Thyroid gland (tissue), 4 donors: ENCODE results near the gene CREG2. TPM values are rescaled to one million over a fixed set of nuclear protein-coding genes. Genes with fewer than 3 reads are reported as not detected.

ENCODE experiments used
- DNase-seq, 2 donors: peaks; one replicate each; pipeline ENCODE4 v3.0.0-alpha.2; 2019
- H3K27ac ChIP-seq, 3 donors: fragments of 200-600 bp; sonication (generic); 1 replicate in 2 of 3; 2 replicates in 1 of 3; pipeline ENCODE4 v1.5.1; 2016 to 2019; ENCODE audit warnings: mild to moderate bottlenecking in 1 of 3, moderate library complexity in 1 of 3
- H3K27me3 ChIP-seq: fragments of 200-600 bp; sonication (generic); one replicate; pipeline ENCODE4 v1.5.1; 2019
- H3K36me3 ChIP-seq, 2 donors: fragments of 200-600 bp; sonication (generic); one replicate each; pipeline ENCODE4 v1.5.1; 2016 to 2019
- H3K4me1 ChIP-seq, 2 donors: fragments of 200-600 bp; sonication (generic); one replicate each; pipeline ENCODE4 v1.5.1; 2017 to 2019
- H3K4me3 ChIP-seq, 3 donors: fragments of 200-600 bp; sonication (generic); replicated peaks in 1 of 3; 1 replicate in 2 of 3; 2 replicates in 1 of 3; pipeline ENCODE4 v1.5.1; 2016; ENCODE audit warnings: mild to moderate bottlenecking in 1 of 3
- H3K9me3 ChIP-seq: fragments of 200-600 bp; sonication (generic); one replicate; pipeline ENCODE4 v1.5.1; 2017
- POLR2A ChIP-seq, 2 donors: fragments of 450-650 bp; IDR thresholded peaks; one replicate each; pipeline ENCODE4 v1.6.1; 2017; ENCODE audit warnings: antibody characterized with exemption in 2 of 2, mild to moderate bottlenecking in 2 of 2, moderate library complexity in 1 of 2
- WGBS, 2 donors: methylation state at CpG; one replicate each; pipeline ENCODE4 v1.1.5; 2017; 5-methylcytosine and 5-hydroxymethylcytosine counted together
- intact Hi-C: fragments of 100-400 bp; cut with DNase I; formaldehyde crosslinking; loops from one replicate; pipeline ENCODE4 v1.15.1; 2023
- microRNA-seq: library from miRNA; unstranded; fragments of <30 nt; microRNA quantifications from one replicate; pipeline ENCODE4, GENCODE V29; 2016
- small RNA-seq: library from RNA; depleted of rRNA; stranded (forward); fragments of <200 nt; gene quantifications from one replicate; pipeline ENCODE3, GENCODE V24; 2016
- total RNA-seq, 4 donors: library from RNA; depleted of rRNA; stranded (reverse); fragments of >200 nt; gene quantifications; one replicate each; pipeline ENCODE4 v1.2.3, GENCODE V29; 2016
- TF ChIP-seq, protein P1 (sequence below), 6 experiments: fragments of 200-600 bp in 3 of 6; fragments of 450-650 bp in 3 of 6; sonication (generic) in 3 of 6; IDR thresholded peaks; one replicate each; pipeline ENCODE4 v1.5.1; 2016 to 2019; ENCODE audit warnings: antibody characterized with exemption in 6 of 6, mild to moderate bottlenecking in 2 of 6, inconsistent platforms in 1 of 6, moderate library complexity in 1 of 6

The CREG2 gene
- total RNA-seq, 4 donors from 2014 or later, result not detected

DNA sequence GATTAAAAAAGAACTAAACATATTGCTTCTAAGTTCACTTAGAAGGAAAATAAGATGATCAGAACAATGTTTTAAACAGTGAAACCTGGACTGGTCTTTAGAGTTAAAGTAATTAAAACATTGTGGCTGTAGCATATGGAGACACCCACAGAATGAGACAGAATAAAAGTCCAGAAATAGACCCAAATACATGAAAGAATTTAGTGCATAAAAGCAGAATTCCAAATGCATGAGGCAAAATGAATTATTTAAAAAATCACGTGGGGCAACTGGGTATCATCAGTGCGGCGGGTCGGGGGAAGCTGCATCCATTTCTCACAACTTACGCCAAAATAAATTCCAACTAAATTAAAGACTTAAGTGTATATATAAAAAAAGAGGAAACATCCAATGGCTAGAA is 90.9 kb downstream of the CREG2 start:
- Histone ChIP-seq H3K27me3 (no peaks in the 10 kb centered on the region), H3K36me3 (peaks cover 0 to under 1% of the 10 kb centered on the region in 2 donors), H3K4me1 (peaks cover 2 to 17% of the 10 kb centered on the region in 2 donors), H3K9me3 (no peaks in the 10 kb centered on the region), H3K4me3 (no peak overlapping the region), H3K27ac (no peak overlapping the region)
- TF ChIP-seq, protein P1, sequence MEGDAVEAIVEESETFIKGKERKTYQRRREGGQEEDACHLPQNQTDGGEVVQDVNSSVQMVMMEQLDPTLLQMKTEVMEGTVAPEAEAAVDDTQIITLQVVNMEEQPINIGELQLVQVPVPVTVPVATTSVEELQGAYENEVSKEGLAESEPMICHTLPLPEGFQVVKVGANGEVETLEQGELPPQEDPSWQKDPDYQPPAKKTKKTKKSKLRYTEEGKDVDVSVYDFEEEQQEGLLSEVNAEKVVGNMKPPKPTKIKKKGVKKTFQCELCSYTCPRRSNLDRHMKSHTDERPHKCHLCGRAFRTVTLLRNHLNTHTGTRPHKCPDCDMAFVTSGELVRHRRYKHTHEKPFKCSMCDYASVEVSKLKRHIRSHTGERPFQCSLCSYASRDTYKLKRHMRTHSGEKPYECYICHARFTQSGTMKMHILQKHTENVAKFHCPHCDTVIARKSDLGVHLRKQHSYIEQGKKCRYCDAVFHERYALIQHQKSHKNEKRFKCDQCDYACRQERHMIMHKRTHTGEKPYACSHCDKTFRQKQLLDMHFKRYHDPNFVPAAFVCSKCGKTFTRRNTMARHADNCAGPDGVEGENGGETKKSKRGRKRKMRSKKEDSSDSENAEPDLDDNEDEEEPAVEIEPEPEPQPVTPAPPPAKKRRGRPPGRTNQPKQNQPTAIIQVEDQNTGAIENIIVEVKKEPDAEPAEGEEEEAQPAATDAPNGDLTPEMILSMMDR (IDR thresholded peaks at IDR 0.05), result no peak
- no peak for TF ChIP-seq POLR2A (IDR thresholded peaks at IDR 0.05)
- intact Hi-C loops, result no loop called here
- no peak for DNase-seq
- WGBS, 2 donors, result 87 to 89% methylated on average over 5 of the region's 5 CpGs

DNA sequence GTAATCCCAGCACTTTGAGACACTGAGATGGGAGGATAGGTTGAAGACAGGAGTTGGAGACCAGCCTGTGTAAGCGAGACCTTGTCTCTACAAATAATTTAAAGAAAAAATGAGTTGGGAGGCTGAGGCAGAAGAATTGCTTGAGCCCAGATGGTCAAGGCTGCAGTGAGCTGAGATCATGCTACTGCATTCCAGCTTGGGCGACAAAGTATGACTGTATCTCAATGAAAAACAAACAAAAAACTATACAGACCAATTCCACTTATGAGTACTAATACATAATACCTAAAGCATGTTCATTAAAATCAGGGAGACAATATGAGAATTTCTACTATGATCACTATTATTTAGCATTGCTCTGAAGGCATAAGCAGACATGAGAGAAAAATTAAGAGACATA is 91.4 kb downstream of the CREG2 start:
- intact Hi-C loops, result no loop called here
- TF ChIP-seq, protein P1 (IDR thresholded peaks at IDR 0.05), result no peak
- no peak for TF ChIP-seq POLR2A (IDR thresholded peaks at IDR 0.05)
- H3K36me3 ChIP-seq, result peaks cover 0 to 4% of the 10 kb centered on the region in 2 donors
- no peaks in the 10 kb centered on the region for H3K9me3 ChIP-seq
- H3K27ac ChIP-seq, result no peak overlapping the region
- no peaks in the 10 kb centered on the region for H3K27me3 ChIP-seq
- H3K4me1 ChIP-seq, result peaks cover 0 to 16% of the 10 kb centered on the region in 2 donors
- DNase-seq, result no peak
- 92 to 93% methylated on average over 2 of the region's 2 CpGs for WGBS, 2 donors
- H3K4me3 ChIP-seq, result no peak overlapping the region

Small RNAs within 50 kb of the gene (microRNA-seq; reads per million reads assigned to microRNA genes)
- gene MIR5696, result 1.1 reads per million

Small RNAs within 50 kb of the gene (small RNA-seq; reads per million reads assigned to genes)
- not detected for gene MIR5696

Other genes starting within 250 kb of the CREG2 start
- 10 to 100 TPM; 16.4 to 36.8 (median 27.1) TPM for gene TBC1D8, start 236.1 kb downstream of the CREG2 start, total RNA-seq
- 10 to 100 TPM; 27.5 to 41.6 (median 37.4) TPM for gene CNOT11, start 134.6 kb downstream of the CREG2 start, total RNA-seq
- 10 to 100 TPM; 49.5 to 95.6 (median 68.5) TPM for gene RNF149, start 78.8 kb downstream of the CREG2 start, total RNA-seq
- 1 to 10 TPM in 1 of 4 donors, not detected in 3; 1.9 TPM for gene RFX8, start 87.6 kb upstream of the CREG2 start, total RNA-seq